Subcutaneous adipose tissue (tissue), 4 donors: ENCODE measurements around the gene SLF2. TPM values are rescaled to one million over a fixed set of nuclear protein-coding genes. Genes with fewer than 3 reads are reported as not detected.

Experiments used
- CTCF ChIP-seq: fragments of 450-650 bp; IDR thresholded peaks from one replicate; pipeline ENCODE4 v1.5.1; 2016; ENCODE audit warnings: low read depth, mild to moderate bottlenecking, control low read depth, antibody characterized with exemption, moderate library complexity
- total RNA-seq, 4 donors: library from RNA; depleted of rRNA; stranded (reverse); fragments of >200 nt; gene quantifications; one replicate each; pipeline ENCODE4 v1.1.0, GENCODE V29; 2016

SLF2 gene
- total RNA-seq, 4 donors from 2014 or later, result 24.9 to 32.6 (median 28.5) TPM

- TF ChIP-seq CTCF, result no peak
These were observed 71.3 kb downstream of the SLF2 start for GRCh38 chr10:100983868-100984671.

DNA sequence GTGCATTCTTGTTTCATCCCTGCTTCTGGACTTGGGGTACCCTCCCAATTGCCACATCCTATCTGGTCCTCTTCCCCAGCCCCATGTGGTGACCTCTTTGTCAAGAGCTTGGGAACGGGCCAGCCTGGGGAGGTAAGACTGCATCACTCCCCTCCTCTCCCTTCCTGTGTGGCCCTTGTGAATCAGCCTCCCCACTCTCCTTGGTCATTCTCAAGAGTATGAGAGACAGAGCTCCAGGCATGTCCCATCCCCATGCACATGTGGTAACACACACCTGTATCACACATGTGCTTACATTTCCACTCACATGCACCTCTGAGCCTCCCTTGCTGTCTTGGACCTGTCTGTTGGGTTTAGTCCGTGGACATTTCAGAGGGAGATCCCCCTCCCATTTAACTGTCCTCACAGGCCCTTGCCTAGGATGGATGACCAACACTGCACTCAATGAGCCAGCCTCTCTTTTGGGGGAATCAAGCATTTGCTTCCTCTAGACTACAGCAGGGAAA, 72.0 kb downstream of the SLF2 start:
- TF ChIP-seq CTCF, result no peak

GRCh38 chr10:100985336-100985735, 72.6 kb downstream of the SLF2 start:
- no peak for TF ChIP-seq CTCF

GRCh38 chr10:100986623-100986951, 73.8 kb downstream of the SLF2 start:
- no peak for TF ChIP-seq CTCF

DNA sequence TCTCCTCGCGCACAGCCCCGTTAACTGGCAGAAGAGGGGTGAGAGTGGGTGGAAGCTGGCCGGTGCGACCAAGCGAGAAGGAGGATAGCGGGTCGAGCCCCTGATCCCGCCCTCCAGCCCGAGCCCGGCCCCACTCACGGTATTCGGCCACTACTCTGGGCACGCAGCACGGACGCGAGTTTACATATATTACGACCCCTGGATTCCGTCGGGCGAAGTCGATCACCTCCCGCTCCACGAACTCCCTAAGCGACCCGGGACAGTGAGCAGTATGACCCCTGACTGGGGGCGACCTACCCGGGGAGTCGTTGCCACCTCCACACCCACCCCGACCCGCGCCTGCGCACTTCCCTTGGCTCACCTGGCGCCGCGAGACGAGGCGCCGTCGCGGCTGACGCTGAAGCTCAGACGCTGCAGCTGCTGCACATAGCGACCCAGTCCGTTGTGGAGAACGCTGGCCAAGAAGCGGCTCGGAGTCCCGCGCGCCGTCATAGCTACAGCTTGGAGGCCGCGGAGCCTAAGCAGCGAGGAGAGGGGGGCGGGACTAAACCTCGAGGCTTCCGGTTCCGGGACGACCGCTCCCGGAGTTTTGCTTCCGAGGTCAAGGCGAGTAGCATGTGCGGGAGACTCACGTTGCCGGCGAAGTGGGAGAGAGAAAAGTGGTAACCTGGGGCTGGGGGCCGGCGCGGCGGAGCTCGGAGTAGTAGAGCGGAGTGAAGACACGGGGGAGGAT, 74.4 kb downstream of the SLF2 start, which contains the start of the genes MRPL43 and TWNK:
Gene MRPL43 (minus strand): TSS at position 546 of the 733 bp plus-strand sequence. CDS start 54 bp downstream, at position 492.
Gene TWNK (plus strand): TSS at position 592 of the 733 bp plus-strand sequence. CDS start 668 bp downstream, outside the sequence.
- TF ChIP-seq CTCF, result no peak

- no peak for TF ChIP-seq CTCF
These were observed 74.9 kb downstream of the SLF2 start for GRCh38 chr10:100987685-100988049.

DNA sequence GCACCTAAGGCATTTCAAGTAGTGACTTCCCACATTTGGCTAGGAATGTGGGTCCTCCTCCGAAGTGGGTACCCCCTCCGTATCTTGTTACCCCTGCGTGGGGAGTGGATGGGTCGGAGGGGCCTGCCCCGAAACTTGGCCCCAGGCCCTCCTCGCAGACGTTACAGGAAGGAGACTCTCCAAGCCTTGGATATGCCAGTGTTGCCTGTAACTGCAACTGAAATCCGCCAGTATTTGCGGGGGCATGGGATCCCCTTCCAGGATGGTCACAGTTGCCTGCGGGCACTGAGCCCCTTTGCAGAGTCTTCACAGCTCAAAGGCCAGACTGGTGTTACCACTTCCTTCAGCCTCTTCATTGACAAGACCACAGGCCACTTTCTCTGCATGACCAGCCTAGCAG, 75.4 kb downstream of the SLF2 start:
- TF ChIP-seq CTCF, result no peak
